CD4-positive, CD25-positive, alpha-beta regulatory T cell (primary cell): Measurements from ENCODE around the gene MAT1A. TPM values are rescaled to one million over a fixed set of nuclear protein-coding genes. Genes with fewer than 3 reads are reported as not detected.
"Not testable (repeated sequence)": the region's sequence is repeated elsewhere in the genome, so short reads cannot be mapped to it uniquely, and the experiment has no call there.

ENCODE experiments used
- ATAC-seq, 2 donors: fragments of 150-1000 bp; cut with Tn5 transposase; one replicate each; pipeline ENCODE4 v1.10.0; 2021; ENCODE audit warnings: low read depth in 2 of 2, moderate number of reproducible peaks in 2 of 2, moderate library complexity in 1 of 2
- DNase-seq, 3 donors: peaks; one replicate each; pipeline versions ENCODE4 v3.0.0 to v3.0.0-alpha.2; 2012 to 2022; ENCODE audit warnings: mixed read lengths in 1 of 3
- H3K27ac ChIP-seq: one replicate; pipeline ENCODE4 v1.7.0; 2013; ENCODE audit warnings: mild to moderate bottlenecking, low read length; ENCODE audit not compliant: insufficient read depth, poor library complexity, severe bottlenecking
- H3K27me3 ChIP-seq: one replicate; pipeline ENCODE4 v1.7.0; 2013; ENCODE audit warnings: low read length; ENCODE audit not compliant: control insufficient read depth, insufficient read depth
- H3K36me3 ChIP-seq: one replicate; pipeline ENCODE4 v1.7.0; 2013; ENCODE audit warnings: mild to moderate bottlenecking, low read length, moderate library complexity; ENCODE audit not compliant: control insufficient read depth, insufficient read depth
- H3K4me1 ChIP-seq: 2 replicates; pipeline ENCODE4 v1.7.0; 2013; ENCODE audit warnings: mild to moderate bottlenecking, low read length; ENCODE audit not compliant: insufficient read depth, control insufficient read depth, poor library complexity, severe bottlenecking
- H3K4me3 ChIP-seq: one replicate; pipeline ENCODE4 v1.7.0; 2013; ENCODE audit warnings: low read depth, mild to moderate bottlenecking, low read length, moderate library complexity
- H3K9me3 ChIP-seq, 2 experiments: 1 replicate in 1 of 2; 2 replicates in 1 of 2; pipeline ENCODE4 v1.7.0; 2013; ENCODE audit warnings: low read length in 2 of 2, mild to moderate bottlenecking in 1 of 2, moderate library complexity in 1 of 2; ENCODE audit not compliant: control insufficient read depth in 2 of 2
- H3K27ac Mint-ChIP-seq, 3 donors: one replicate each; pipeline ENCODE4 v1.8.0; 2020 to 2022; ENCODE audit warnings: mild to moderate bottlenecking in 3 of 3, mixed read lengths in 3 of 3, moderate library complexity in 2 of 3
- H3K27me3 Mint-ChIP-seq: one replicate; pipeline ENCODE4 v1.8.0; 2022; ENCODE audit warnings: mild to moderate bottlenecking, mixed read lengths
- H3K36me3 Mint-ChIP-seq: one replicate; pipeline ENCODE4 v1.8.0; 2020; ENCODE audit warnings: mixed read lengths
- H3K4me1 Mint-ChIP-seq, 4 donors: one replicate each; pipeline ENCODE4 v1.8.0; 2020 to 2022; ENCODE audit warnings: mixed read lengths in 4 of 4, mild to moderate bottlenecking in 1 of 4
- H3K4me3 Mint-ChIP-seq, 4 donors: one replicate each; pipeline ENCODE4 v1.8.0; 2020 to 2022; ENCODE audit warnings: mild to moderate bottlenecking in 4 of 4, mixed read lengths in 4 of 4, moderate library complexity in 3 of 4
- H3K9me3 Mint-ChIP-seq, 7 donors: one replicate each; pipeline ENCODE4 v1.8.0; 2020 to 2022; ENCODE audit warnings: mixed read lengths in 7 of 7, mild to moderate bottlenecking in 3 of 7, moderate library complexity in 2 of 7
- polyA plus RNA-seq, 4 donors: library from polyadenylated mRNA; unstranded; fragments of 300-500 nt; fragmentation: Illumina TruSeq; gene quantifications; one replicate each; pipeline ENCODE4 v1.2.3, GENCODE V29; 2021
- total RNA-seq: library from RNA; stranded (reverse); gene quantifications from one replicate; pipeline ENCODE4 v1.2.3, GENCODE V29; 2022

MAT1A gene
- total and polyA plus RNA-seq, 5 donors from 2014 or later = not detected

DNA sequence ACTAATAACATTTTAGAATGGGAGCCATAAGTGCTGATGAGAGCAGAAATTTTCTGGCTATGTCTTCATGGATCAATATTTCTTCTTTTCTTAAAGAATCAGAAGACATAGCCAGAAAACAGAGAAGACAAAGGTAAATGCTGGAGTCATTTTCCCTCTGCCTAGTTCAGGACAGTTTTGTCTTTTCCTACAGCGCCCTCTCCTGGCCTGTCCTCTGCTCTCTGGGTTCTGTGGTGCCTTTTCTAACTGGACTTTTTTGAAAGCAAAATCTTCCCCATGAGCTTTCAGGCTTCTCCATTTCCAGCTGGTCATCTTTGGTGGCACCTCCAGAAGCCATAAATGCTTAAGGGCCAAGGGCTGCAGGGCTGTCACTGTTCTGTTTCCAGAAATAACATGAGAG, 39.1 kb downstream of the MAT1A start:
- not testable (repeated sequence) for H3K4me1 ChIP-seq, DNase-seq, H3K9me3 ChIP-seq, ATAC-seq, H3K36me3 Mint-ChIP-seq, H3K4me3 ChIP-seq, H3K27ac Mint-ChIP-seq, H3K36me3 ChIP-seq, H3K9me3 Mint-ChIP-seq, H3K27ac ChIP-seq, H3K27me3 ChIP-seq, H3K27me3 Mint-ChIP-seq, H3K4me3 Mint-ChIP-seq
- peaks cover 0 to 12% (median 8%) of the 10 kb centered on the region in 4 donors for H3K4me1 Mint-ChIP-seq

DNA sequence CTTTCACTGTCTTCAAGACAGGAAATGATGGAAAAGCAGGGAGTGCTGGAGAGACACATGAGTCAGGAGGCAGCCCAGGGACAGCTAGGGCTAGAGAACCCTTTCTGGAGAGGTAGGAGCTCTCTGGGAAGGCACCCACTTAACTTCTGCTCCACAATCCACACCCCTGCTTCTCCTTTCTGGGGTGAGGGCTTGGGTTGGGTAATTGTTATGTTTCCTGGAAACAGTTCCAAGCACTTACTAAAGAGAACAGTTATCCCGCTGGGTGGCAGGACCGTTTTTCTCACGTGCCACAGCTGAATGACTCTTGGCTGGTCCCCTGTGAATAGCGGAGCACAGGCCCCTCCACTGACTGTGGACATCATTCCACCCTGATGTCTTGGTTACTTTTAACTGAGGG, 39.6 kb downstream of the MAT1A start:
- H3K36me3 ChIP-seq, ATAC-seq, H3K27me3 ChIP-seq, H3K27me3 Mint-ChIP-seq, H3K27ac ChIP-seq, H3K4me1 ChIP-seq, H3K9me3 Mint-ChIP-seq, H3K4me3 ChIP-seq, DNase-seq, H3K9me3 ChIP-seq, H3K27ac Mint-ChIP-seq, H3K36me3 Mint-ChIP-seq, H3K4me3 Mint-ChIP-seq: not testable (repeated sequence)
- H3K4me1 Mint-ChIP-seq = peaks cover 0 to 12% (median 8%) of the 10 kb centered on the region in 4 donors

DNA sequence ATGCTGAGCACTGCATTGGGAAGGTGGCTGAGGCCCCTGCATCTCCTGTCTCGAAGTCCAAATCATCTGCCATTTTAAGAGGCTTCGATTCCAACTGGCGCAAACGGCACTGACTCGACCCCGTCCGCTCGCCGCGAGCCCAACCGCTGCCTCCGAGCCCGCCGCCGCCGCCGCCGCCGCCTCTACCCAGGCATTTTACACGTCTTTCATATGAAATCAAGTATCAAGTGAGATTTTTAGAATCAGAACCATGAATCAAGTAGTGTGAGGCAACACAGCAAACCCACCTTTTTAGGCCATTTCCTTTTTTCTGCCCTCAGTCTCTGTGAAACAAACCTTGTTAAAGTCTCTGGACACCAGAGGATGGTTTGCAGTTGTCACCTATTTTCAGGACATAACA, 41.8 kb downstream of the MAT1A start:
- not testable (repeated sequence) for H3K27me3 ChIP-seq, ATAC-seq

DNA sequence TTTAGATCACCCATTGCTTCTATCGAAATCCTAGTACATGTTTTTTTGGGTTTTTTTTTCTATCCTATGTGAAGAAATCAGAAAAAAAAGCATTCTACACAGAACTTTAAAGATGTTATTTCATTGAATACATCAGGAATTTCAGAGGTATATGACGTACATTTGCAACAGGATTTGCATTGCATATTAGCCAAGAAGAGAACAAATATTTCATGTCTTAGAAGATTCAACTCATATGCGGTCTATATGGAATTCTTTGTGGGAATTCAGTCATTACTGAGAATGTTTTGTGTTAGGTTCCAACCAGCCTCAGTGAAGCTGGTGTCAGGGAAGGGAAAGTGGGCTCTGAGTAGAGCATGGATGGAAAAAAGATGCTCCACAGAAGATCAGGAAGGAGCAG, 45.1 kb downstream of the MAT1A start:
- not testable (repeated sequence) for H3K27ac Mint-ChIP-seq, H3K36me3 Mint-ChIP-seq, DNase-seq, H3K27me3 ChIP-seq, H3K27ac ChIP-seq, H3K4me3 ChIP-seq, H3K4me1 ChIP-seq, ATAC-seq, H3K4me3 Mint-ChIP-seq, H3K9me3 Mint-ChIP-seq, H3K4me1 Mint-ChIP-seq, H3K36me3 ChIP-seq, H3K9me3 ChIP-seq
- peaks cover 11% of the 10 kb centered on the region for H3K27me3 Mint-ChIP-seq

More for the DNA sequence above, 41.8 kb downstream of the MAT1A start:
- H3K4me3 ChIP-seq, H3K4me3 Mint-ChIP-seq, H3K36me3 ChIP-seq, H3K9me3 ChIP-seq, DNase-seq, H3K36me3 Mint-ChIP-seq, H3K27ac Mint-ChIP-seq, H3K9me3 Mint-ChIP-seq, H3K4me1 Mint-ChIP-seq, H3K4me1 ChIP-seq, H3K27ac ChIP-seq: not testable (repeated sequence)
- H3K27me3 Mint-ChIP-seq = peaks cover 11% of the 10 kb centered on the region

DNA sequence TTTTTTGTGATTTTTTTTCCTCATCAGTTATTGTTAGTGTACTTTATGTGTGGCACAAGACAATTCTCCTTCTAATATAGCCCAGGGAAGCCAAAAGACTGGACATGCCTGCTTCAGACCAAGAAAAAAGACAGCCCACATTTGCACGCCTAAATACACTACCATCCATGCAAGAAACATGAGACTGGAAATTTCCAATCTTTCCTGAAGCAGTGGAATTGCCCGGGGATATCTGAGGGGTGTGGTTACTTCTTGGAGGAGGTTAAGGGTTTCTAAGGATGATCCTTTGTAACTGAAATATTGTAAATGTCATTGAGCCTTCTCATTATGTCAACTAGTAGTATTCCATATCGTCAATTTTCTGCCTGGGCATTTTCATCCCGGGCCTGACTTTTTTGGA, 47.1 kb downstream of the MAT1A start:
- H3K9me3 ChIP-seq, H3K9me3 Mint-ChIP-seq, H3K4me3 ChIP-seq, ATAC-seq, H3K27ac ChIP-seq, H3K27me3 ChIP-seq, H3K36me3 Mint-ChIP-seq, H3K36me3 ChIP-seq, DNase-seq, H3K4me1 ChIP-seq, H3K4me1 Mint-ChIP-seq, H3K27ac Mint-ChIP-seq, H3K4me3 Mint-ChIP-seq: not testable (repeated sequence)
- H3K27me3 Mint-ChIP-seq = peaks cover 15% of the 10 kb centered on the region

DNA sequence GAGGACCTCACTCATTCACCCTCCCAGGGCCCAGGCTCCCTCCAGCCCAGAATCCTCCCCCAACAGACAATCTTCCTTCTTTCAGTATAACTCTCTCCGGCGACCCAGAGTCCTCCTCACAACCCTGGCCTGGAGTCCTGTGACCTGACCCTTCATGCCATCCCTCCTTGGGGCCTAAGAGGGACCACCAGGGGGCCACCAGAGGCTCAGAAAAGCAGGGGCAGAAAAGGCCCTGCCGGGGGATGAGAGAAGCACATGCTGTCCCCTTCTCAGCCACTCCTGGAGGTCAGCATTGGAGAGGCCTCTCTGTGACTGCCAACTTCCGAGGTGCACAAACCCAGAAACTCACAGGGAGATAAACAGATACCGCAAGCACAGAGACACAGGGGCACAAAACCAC, 53.0 kb downstream of the MAT1A start:
- H3K4me3 ChIP-seq, H3K27me3 Mint-ChIP-seq, ATAC-seq, H3K36me3 ChIP-seq, H3K27me3 ChIP-seq, H3K4me1 Mint-ChIP-seq, H3K9me3 Mint-ChIP-seq, H3K27ac ChIP-seq, H3K27ac Mint-ChIP-seq, H3K9me3 ChIP-seq, H3K4me3 Mint-ChIP-seq, DNase-seq, H3K36me3 Mint-ChIP-seq, H3K4me1 ChIP-seq: not testable (repeated sequence)

DNA sequence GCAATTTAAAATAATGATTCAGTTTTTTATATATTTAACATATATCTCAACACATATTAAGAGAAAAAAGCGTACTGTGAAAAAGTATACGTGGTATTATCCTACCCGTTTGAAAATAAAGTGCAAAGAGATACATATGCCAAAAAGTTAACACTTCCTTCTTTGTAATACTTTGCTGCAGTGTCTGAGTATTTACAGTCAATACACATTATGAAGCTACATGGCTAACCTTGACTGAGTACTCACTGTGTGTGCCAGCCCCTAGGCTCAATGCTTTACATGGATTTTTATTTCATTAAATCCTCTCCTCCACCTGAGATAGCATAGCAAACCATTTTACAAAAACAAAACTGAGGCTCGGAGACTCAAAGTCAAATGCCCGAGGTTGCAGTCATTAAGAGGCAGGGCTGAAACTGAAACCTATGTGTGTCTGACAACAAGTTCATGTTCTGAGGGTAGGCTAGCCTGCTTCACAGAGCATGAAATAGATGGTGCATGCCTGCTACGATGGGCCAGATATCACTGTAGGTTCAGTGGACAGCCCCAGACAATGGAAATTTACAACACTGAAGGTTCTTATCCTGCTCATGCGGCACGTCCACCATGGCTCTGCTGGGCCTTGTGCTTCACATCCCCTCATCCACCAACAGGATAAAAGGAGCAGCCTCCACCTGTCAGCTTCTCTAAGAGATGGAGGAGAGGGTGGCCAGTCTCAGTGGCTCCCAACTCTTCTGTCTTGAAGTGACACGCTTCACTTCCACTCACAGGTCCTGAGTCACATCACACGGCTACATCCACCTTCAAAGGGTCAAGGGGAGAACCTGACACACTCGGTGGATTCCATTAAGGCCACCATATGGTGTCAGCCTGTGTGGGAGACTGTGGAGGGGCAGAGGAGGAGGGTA, 54.9 kb downstream of the MAT1A start:
- H3K4me1 Mint-ChIP-seq, H3K9me3 Mint-ChIP-seq, H3K36me3 Mint-ChIP-seq, H3K27me3 Mint-ChIP-seq, H3K9me3 ChIP-seq, H3K4me1 ChIP-seq, H3K27ac ChIP-seq, H3K27me3 ChIP-seq, H3K36me3 ChIP-seq, H3K4me3 ChIP-seq: not testable (repeated sequence)
- ATAC-seq = peak in 1 of 2 donors; percentile 68
- Mint-ChIP-seq H3K4me3 (peak overlapping the region in 2 of 4 donors; percentile 44 to 57), H3K27ac (peak overlapping the region in 1 of 3 donors; percentile 38)
- peak in 1 of 3 donors; percentile 32 for DNase-seq

DNA sequence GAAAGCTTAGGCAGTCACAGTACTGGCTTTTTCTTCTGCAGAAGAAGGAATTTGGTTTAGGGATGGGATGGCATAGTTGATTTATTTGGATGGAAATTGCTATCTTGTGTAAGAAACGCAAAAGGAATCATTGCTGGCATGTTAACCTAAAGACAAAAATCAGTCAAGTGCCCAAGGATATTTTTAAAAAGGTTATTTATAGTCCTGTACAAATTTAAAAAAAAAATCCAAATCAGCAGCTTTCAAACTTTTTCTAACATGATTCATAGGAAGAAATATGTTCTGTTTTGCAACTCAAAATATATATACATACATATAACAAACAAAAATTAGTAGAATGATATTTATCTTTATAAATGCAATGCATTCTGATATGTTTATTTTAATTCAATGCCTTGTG, 55.6 kb downstream of the MAT1A start:
- H3K9me3 ChIP-seq, H3K4me3 ChIP-seq, H3K36me3 ChIP-seq, H3K4me1 Mint-ChIP-seq, H3K27me3 ChIP-seq, H3K27ac Mint-ChIP-seq, H3K27ac ChIP-seq, DNase-seq, ATAC-seq, H3K4me3 Mint-ChIP-seq, H3K4me1 ChIP-seq, H3K27me3 Mint-ChIP-seq, H3K36me3 Mint-ChIP-seq, H3K9me3 Mint-ChIP-seq: not testable (repeated sequence)
